GM18508 (cell line): Measurements from ENCODE around the gene LTK.
A peak's percentile ranks its signal among the peaks of the same experiment; 100 is the strongest.

Experiments used
- ATAC-seq: cut with Tn5 transposase; IDR thresholded peaks from one replicate; pipeline ENCODE4 v1.9.1; 2021; ENCODE audit warnings: moderate number of reproducible peaks; ENCODE audit not compliant: insufficient read depth, unreplicated experiment

The LTK gene

GRCh38 chr15:41501191-41501917 lies 12.3 kb downstream of the LTK start:
- no peak for ATAC-seq

- no peak for ATAC-seq
Measured at GRCh38 chr15:41499109-41499851, 14.3 kb downstream of the LTK start.

GRCh38 chr15:41498657-41499056 lies 15.0 kb downstream of the LTK start:
- no peak for ATAC-seq

GRCh38 chr15:41495736-41496599 lies 17.7 kb downstream of the LTK start:
- ATAC-seq: no peak

GRCh38 chr15:41494922-41495735 lies 18.5 kb downstream of the LTK start:
- ATAC-seq: no peak

GRCh38 chr15:41494190-41494921 lies 19.3 kb downstream of the LTK start:
- ATAC-seq: no peak

- ATAC-seq: no peak
Measured at GRCh38 chr15:41493902-41494189, 19.8 kb downstream of the LTK start.

GRCh38 chr15:41493205-41493901 lies 20.3 kb downstream of the LTK start, which contains the start of gene ITPKA:
Gene ITPKA, plus strand, starts transcription at chr15:41493874. Its CDS starts 54 bp downstream, at chr15:41493928.
- no peak for ATAC-seq

GRCh38 chr15:41492597-41493204 lies 20.9 kb downstream of the LTK start:
- ATAC-seq: no peak

GRCh38 chr15:41491889-41492288 lies 21.7 kb downstream of the LTK start:
- no peak for ATAC-seq

- ATAC-seq: no peak
Measured at GRCh38 chr15:41490355-41490754, 23.3 kb downstream of the LTK start.

GRCh38 chr15:41489641-41490040 lies 24.0 kb downstream of the LTK start:
- ATAC-seq: no peak

GRCh38 chr15:41487802-41488201 lies 25.8 kb downstream of the LTK start:
- no peak for ATAC-seq

- ATAC-seq: no peak
Measured at GRCh38 chr15:41487381-41487780, 26.2 kb downstream of the LTK start.

- no peak for ATAC-seq
Measured at GRCh38 chr15:41486286-41486685, 27.3 kb downstream of the LTK start.

GRCh38 chr15:41484937-41485625 lies 28.5 kb downstream of the LTK start:
- ATAC-seq: no peak

GRCh38 chr15:41483519-41483918 lies 30.1 kb downstream of the LTK start:
- no peak for ATAC-seq

- ATAC-seq: peak; percentile 55
Measured at GRCh38 chr15:41483115-41483514, 30.5 kb downstream of the LTK start.
